HG03103 (cell line): ENCODE results near the gene UQCR11.

Source experiments
- ATAC-seq: cut with Tn5 transposase; IDR thresholded peaks from one replicate; pipeline ENCODE4 v1.9.1; 2021; ENCODE audit warnings: low read depth; ENCODE audit not compliant: unreplicated experiment

Gene UQCR11

GRCh38 chr19:1618157-1619093 is 13.2 kb upstream of the UQCR11 start:
- ATAC-seq, result no peak

- no peak for ATAC-seq
Observed at GRCh38 chr19:1616875-1617274, 11.6 kb upstream of the UQCR11 start.

- ATAC-seq, result no peak
Observed at GRCh38 chr19:1616396-1616795, 11.1 kb upstream of the UQCR11 start.

GRCh38 chr19:1615156-1615765 is 10.0 kb upstream of the UQCR11 start:
- ATAC-seq, result no peak

- ATAC-seq, result no peak
Observed at GRCh38 chr19:1613808-1614570, 8.7 kb upstream of the UQCR11 start.

GRCh38 chr19:1613146-1613545 is 7.9 kb upstream of the UQCR11 start:
- no peak for ATAC-seq

GRCh38 chr19:1612114-1613086 is 7.1 kb upstream of the UQCR11 start:
- no peak for ATAC-seq

GRCh38 chr19:1611353-1611752 is 6.1 kb upstream of the UQCR11 start:
- no peak for ATAC-seq

GRCh38 chr19:1610579-1610978 is 5.3 kb upstream of the UQCR11 start:
- no peak for ATAC-seq

GRCh38 chr19:1609680-1610474 is 4.6 kb upstream of the UQCR11 start:
- no peak for ATAC-seq

GRCh38 chr19:1609103-1609396 is 3.8 kb upstream of the UQCR11 start:
- ATAC-seq, result no peak

- no peak for ATAC-seq
Observed at GRCh38 chr19:1608359-1609102, 3.3 kb upstream of the UQCR11 start.

GRCh38 chr19:1606138-1606651 is 933 bp upstream of the UQCR11 start:
- no peak for ATAC-seq

- ATAC-seq, result no peak
Observed at GRCh38 chr19:1602091-1602707, 3.1 kb downstream of the UQCR11 start.

- no peak for ATAC-seq
Observed at GRCh38 chr19:1601613-1602064, 3.6 kb downstream of the UQCR11 start.

GRCh38 chr19:1599460-1599846 is 5.8 kb downstream of the UQCR11 start:
- ATAC-seq, result no peak

GRCh38 chr19:1598777-1599459 is 6.3 kb downstream of the UQCR11 start:
- ATAC-seq, result no peak

GRCh38 chr19:1593501-1593772 is 11.8 kb downstream of the UQCR11 start:
- no peak for ATAC-seq
